ENCODE measurements around the gene GALNT14.
"Not testable (repeated sequence)": the region's sequence is repeated elsewhere in the genome, so short reads cannot be mapped to it uniquely, and the experiment has no call there.

Gene GALNT14

DNA sequence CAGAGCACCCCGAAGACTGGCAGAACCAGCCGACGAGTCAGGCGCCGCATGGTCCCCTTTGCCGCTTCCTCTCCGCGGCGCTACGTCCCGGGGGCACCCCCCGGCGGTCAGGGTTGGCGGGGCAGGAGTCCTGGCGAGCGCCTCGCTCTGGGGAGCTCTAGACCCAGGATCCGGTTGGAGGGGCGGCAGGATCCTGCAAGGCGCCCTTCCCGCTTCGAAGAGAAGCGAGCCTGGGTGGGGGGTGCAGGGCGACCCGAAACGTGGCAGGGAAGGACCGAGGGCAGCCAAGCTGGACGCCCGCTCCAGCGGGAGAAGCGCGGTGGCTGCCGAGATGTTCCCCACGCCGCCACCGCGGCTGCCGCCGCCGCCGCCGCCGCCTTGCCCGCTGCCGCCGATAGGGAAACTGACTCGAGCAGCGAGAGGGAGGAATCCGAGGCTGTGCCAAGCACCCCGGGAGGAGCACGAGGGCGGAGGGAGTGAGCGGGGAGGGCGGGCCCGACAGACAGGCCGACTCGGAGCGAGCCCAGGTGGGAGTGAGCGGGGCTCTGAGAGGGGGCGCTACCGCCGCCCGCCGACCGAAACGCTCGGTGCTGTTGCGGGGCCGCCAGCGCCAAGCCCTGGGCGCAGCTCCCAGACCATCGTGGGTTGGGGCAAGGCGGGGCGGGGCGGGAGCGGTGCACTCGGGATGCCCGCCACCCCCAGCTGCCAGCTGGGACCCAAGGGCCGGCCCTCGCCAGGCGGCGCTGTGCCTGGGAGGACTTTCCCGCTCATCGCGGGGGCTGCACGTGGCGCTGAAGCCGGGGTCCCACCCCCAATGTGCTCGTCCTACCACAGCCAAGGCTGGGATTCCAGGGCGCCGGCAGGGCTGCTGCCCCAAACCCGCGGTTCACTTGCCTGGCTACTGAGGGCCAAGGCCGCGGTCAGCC lies at the start of gene GALNT14:
Gene GALNT14 (minus strand): TSS at position 404 of the 926 bp plus-strand sequence. CDS start 354 bp downstream, at position 50.
- peak; percentile 84 for DNase-seq

DNA sequence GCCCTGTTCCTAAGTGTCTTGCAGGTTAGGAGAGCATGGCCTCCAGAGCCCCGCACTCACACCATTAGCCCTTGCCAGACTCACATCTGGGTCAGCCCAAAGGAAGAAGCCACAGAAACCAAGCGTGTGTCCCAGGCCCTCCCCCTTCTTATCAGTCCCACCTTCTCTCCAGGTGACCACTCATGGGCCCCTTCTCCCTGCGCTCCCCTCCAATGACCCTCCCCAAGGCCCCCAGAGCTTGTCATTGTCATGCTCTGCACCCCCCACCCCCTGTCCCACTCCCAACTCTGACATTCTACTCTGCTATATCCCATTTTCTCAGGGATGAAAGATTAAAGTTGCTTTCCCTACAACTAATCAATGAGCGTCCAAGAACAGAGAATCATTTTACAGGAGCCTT lies 48.9 kb upstream of the GALNT14 start:
- peak; percentile 12 for DNase-seq

GRCh38 chr2:31183973-31184372 lies 45.7 kb upstream of the GALNT14 start:
- DNase-seq = not testable (repeated sequence)

GRCh38 chr2:31176742-31177141 lies 38.5 kb upstream of the GALNT14 start:
- peak; percentile 16 for DNase-seq

DNA sequence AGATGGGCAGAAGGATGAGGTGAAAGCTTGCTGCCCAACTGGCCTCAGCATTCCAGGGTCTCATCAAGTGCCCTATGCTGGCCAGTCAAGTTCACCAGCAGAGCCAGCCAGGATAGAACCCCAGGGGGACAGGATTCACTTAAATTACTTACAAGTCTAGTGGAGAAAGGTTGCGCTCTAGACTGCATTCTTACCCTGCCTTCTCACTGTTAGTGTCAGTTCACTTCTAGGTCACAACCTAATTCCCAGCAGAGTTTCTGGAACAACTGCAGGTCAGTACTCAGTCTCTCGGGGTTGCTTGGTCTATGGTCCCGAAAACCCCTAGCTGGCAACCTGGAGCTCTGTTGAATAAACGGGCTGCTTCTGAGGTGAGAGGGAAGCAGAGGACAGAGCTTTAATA lies 32.9 kb upstream of the GALNT14 start:
- no peak for DNase-seq

GRCh38 chr2:31170071-31170698 lies 31.9 kb upstream of the GALNT14 start:
- DNase-seq = peak; percentile 77

- no peak for DNase-seq
These were observed 30.1 kb upstream of the GALNT14 start for GRCh38 chr2:31168291-31168690.

- no peak for DNase-seq
These were observed 28.7 kb upstream of the GALNT14 start for GRCh38 chr2:31166925-31167324.

DNA sequence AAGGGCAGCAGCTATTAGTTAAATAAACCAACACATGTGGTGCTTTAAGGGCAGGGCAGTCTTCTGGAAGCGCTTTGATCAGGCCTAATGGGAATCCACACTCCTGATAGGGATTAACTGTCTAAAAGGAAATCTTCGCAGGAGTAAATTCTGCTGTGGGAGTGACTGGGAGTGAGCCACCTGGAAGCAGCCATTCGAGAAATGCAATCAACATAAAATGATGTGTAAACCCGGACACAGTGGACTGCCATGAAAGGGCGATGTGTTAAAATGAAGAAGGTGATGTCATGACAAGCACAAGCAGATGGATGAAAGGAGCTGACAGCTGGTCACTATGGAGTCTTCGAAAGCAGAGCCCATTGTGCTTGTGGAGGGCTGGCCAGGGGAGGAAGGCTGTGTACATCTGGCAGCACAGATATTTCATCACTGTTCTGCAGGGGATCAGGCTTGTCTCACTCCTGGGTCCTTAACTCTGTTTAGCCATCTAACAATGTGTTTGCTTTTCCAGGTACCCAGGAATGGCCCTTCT lies 24.8 kb upstream of the GALNT14 start:
- DNase-seq = no peak

DNA sequence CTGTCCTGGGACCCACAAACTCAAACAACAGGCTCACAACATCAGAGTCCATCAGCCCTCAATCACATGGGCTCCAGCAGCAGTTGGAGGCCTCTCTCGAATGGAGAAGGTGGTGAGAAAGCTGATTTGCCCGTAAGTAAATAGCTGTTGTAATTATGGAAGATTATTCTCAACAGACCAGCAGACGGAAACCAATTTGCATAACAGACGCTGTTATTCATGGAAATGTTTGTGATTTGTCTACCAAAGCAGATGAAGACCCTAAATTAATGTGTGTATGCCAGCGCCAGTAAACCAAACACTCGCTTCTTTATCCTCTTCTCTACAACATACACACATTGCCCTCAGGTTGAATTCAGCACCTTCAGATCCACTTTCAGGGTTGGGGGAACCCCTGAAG lies 23.4 kb upstream of the GALNT14 start:
- DNase-seq = no peak

- peak; percentile 57 for DNase-seq
These were observed 13.3 kb upstream of the GALNT14 start for GRCh38 chr2:31151501-31151900.

- peak; percentile 20 for DNase-seq
These were observed 12.0 kb upstream of the GALNT14 start for GRCh38 chr2:31150120-31150670.

DNA sequence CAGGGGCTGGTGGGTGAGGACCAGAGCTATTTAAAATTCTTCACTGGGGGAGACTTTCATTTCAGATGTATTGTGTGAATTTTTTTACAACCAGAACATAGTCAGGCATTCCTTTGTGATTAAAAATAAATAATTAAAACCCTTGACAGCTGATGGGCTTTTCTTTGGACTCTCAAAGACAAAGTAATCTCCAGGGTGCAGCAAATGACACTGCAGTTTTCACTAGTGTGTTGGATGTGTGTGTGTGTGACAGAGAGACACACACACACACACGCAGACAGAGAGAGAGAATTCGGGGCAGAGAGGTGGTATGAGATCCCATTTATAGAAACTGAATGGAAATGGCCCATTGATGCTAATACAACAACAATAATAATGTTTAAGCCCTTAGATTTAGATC lies 10.3 kb upstream of the GALNT14 start:
- DNase-seq = peak; percentile 5

DNA sequence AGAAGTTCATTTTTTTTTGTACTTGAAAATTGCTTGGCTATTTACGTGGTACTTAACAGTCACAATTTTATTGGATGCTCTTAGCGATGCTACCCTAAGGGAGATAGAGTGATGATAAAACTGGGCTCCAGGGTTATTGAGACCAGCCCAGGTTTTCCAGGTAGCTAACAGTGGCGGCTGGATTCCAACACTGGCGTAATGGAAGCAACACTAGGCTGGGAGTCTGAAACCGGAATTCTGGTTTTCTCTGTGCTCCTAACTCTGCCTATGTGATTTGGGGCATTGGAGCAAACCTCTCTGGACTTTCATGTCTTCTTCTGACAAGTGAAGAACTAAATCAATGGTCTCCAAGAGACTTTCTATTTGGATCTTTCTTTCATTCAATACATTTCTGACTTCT lies 9.4 kb upstream of the GALNT14 start:
- DNase-seq = peak; percentile 61

- no peak for DNase-seq
These were observed 3.9 kb upstream of the GALNT14 start for GRCh38 chr2:31142110-31142509.

- no peak for DNase-seq
These were observed 3.3 kb upstream of the GALNT14 start for GRCh38 chr2:31141443-31142085.

- no peak for DNase-seq
These were observed 1.9 kb upstream of the GALNT14 start for GRCh38 chr2:31140151-31140550.

- DNase-seq = no peak
These were observed 1.4 kb upstream of the GALNT14 start for GRCh38 chr2:31139671-31140070.

DNA sequence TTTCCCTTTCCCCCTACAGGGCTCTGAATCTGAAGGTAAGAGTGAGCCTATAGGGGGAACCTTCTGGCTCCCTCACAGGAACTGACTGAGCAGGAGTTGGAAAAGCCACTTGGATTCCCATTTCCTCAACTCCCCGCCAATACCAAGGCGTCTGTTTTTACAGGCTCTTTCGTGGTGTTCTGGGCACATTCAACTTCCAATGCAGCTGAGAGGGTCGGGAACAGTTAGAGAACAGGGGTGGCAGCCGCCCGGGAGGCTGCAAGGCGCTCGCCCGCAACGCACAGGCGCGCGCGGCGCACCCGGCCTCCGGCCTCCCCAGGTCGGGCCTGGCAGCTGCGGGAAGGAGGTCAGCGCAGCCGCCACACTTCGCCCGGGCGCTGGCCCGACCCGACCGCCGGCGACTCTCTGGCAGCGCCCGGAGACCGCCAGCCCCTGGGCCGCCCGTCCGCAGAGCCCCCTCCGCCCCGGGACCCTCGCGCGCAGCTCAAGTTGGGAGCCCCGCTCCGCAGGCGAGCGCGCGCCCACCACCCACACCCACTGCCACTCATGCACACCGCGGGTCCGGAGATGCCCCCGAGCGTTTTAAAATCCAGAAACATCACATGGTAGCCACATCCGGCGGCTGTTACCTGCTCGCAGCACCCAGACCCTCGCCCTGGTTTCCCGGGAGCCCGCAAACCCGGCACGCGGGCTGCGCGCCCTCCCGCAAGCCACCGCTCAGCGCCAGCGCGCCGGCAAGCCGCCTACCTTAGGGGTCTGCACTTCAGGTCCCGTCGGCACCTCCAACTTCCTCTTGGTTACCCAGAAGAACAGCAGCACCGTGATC lies 816 bp downstream of the GALNT14 start:
- DNase-seq = peak; percentile 62

- DNase-seq = no peak
These were observed 1.5 kb downstream of the GALNT14 start for GRCh38 chr2:31136732-31137131.

DNA sequence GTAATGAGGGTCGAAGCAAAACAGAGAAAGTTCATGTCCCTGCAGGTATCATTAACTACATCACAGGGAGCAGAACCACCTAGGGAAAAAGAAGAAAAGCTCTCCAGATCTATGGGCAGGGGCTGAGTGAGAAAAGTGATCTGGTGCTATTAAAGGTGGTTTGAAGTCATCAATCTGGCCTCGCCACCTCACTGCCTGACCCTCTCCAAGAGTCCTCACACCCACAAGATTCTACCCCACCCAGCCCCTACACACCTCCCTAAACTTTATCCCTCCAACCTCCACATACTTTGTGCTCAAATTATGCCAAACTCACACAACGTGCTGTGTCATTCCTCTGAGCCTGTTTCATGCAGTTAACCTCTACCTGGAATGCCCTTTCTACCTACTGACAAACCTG lies 2.2 kb downstream of the GALNT14 start:
- no peak for DNase-seq

DNA sequence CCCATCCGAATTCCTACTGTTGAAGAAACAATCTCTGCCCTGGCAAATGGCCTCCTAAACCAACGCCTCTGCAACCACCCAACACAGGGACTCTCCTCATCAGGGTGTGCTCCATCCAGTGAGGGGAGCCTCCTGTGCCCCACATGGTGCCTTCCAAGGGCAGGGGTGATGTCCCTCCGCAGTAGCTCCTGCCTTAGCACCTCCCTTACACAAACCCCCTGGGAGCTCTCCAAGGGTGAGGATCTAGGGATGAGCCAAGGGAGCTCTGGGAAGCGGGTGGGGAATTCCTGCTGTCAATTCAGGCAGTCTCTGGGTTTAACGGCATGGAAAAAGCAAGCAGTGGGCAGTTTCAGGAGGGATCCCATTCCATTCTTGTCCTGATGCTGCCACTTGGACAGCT lies 3.8 kb downstream of the GALNT14 start:
- DNase-seq = no peak
